ENCODE results near the gene TMSB15A. TPM values are rescaled to one million over a fixed set of nuclear protein-coding genes. Genes with fewer than 3 reads are reported as not detected.
A peak's percentile ranks its signal among the peaks of the same experiment; 100 is the strongest.
"Not testable (repeated sequence)": the region's sequence is repeated elsewhere in the genome, so short reads cannot be mapped to it uniquely, and the experiment has no call there.

The TMSB15A gene
- total RNA-seq, result 0.35 TPM in 1 of 2 replicates, not detected in the other
- polyA plus RNA-seq (2012), result not detected

- peak; percentile 51 for DNase-seq (ENCODE audit: low read depth)
Observed at GRCh38 chrX:102515975-102516941, at the start of gene TMSB15A. TMSB15A (minus strand) TSS chrX:102516739.

GRCh38 chrX:102560423-102561068, 44.0 kb upstream of the TMSB15A start:
- peak; percentile 2 for DNase-seq (ENCODE audit: low read depth)

GRCh38 chrX:102558607-102559006, 42.1 kb upstream of the TMSB15A start:
- no peak for DNase-seq (ENCODE audit: low read depth)

GRCh38 chrX:102548231-102548630, 31.7 kb upstream of the TMSB15A start:
- no peak for DNase-seq (ENCODE audit: low read depth)

GRCh38 chrX:102546828-102547493, 30.4 kb upstream of the TMSB15A start:
- peak; percentile 13 for DNase-seq (ENCODE audit: low read depth)

GRCh38 chrX:102546175-102546574, 29.6 kb upstream of the TMSB15A start:
- not testable (repeated sequence) for DNase-seq (ENCODE audit: low read depth)

- no peak for DNase-seq (ENCODE audit: low read depth)
Observed at GRCh38 chrX:102535958-102536357, 19.4 kb upstream of the TMSB15A start.

GRCh38 chrX:102517326-102517725, 787 bp upstream of the TMSB15A start:
- peak; percentile 8 for DNase-seq (ENCODE audit: low read depth)

GRCh38 chrX:102514536-102514935, 2.0 kb downstream of the TMSB15A start:
- DNase-seq (ENCODE audit: low read depth), result no peak

- DNase-seq (ENCODE audit: low read depth), result no peak
Observed at GRCh38 chrX:102498732-102499131, 17.8 kb downstream of the TMSB15A start.

- peak; percentile 2 for DNase-seq (ENCODE audit: low read depth)
Observed at GRCh38 chrX:102491766-102492165, 24.8 kb downstream of the TMSB15A start.

GRCh38 chrX:102478765-102479164, 37.8 kb downstream of the TMSB15A start:
- DNase-seq (ENCODE audit: low read depth), result not testable (repeated sequence)

- not testable (repeated sequence) for DNase-seq (ENCODE audit: low read depth)
Observed at GRCh38 chrX:102471762-102472220, 44.7 kb downstream of the TMSB15A start, which contains the start of gene TCP11X2. TCP11X2 (minus strand) TSS chrX:102471812.

- DNase-seq (ENCODE audit: low read depth), result not testable (repeated sequence)
Observed at GRCh38 chrX:102470215-102470614, 46.3 kb downstream of the TMSB15A start.

Other genes with a start within 250 kb of the TMSB15A start
- gene NXF2B, start 76.7 kb downstream of the TMSB15A start, total RNA-seq, result not detected in 2 replicates
- gene TCP11X2, start 44.9 kb downstream of the TMSB15A start, total RNA-seq, result not detected in 2 replicates
- 12.9 and 13.6 TPM in 2 replicates for gene ARMCX5, start 82.8 kb upstream of the TMSB15A start, total RNA-seq
- 1.3 and 1.8 TPM in 2 replicates for gene GPRASP1, start 134.7 kb upstream of the TMSB15A start, total RNA-seq
- 6.6 and 11.0 TPM in 2 replicates for gene GPRASP2, start 195.7 kb upstream of the TMSB15A start, total RNA-seq
- gene GPRASP3, start 204.0 kb upstream of the TMSB15A start, total RNA-seq, result 4.3 and 13.5 TPM in 2 replicates

Data from myocyte (in vitro differentiated cells).